ENCODE measurements around the gene PSD.

Gene PSD

DNA sequence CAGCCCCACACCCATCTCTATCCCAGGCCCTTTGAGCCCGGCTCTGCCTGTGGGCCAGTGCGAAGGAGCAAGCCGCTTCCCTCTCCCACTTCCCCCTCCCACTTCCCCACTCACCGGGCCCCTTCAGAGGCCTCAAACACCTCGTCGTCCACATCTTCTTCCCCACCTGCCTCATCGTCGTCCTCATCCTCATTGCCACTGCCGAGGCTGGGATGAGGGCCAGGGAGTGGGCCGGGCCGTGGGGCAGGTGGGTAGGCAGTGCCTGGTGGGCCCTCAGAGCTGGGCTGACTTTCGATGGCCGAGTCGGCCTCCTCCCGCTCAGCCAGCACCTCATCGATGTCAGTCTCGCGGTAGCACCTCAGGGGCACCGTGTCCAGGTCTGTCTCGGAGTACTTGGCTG, 3.8 kb downstream of the PSD start:
- no peak overlapping the region for H3K4me3 ChIP-seq (ENCODE audit: control insufficient read depth, low read depth, low read length)
- TF ChIP-seq, protein P1, sequence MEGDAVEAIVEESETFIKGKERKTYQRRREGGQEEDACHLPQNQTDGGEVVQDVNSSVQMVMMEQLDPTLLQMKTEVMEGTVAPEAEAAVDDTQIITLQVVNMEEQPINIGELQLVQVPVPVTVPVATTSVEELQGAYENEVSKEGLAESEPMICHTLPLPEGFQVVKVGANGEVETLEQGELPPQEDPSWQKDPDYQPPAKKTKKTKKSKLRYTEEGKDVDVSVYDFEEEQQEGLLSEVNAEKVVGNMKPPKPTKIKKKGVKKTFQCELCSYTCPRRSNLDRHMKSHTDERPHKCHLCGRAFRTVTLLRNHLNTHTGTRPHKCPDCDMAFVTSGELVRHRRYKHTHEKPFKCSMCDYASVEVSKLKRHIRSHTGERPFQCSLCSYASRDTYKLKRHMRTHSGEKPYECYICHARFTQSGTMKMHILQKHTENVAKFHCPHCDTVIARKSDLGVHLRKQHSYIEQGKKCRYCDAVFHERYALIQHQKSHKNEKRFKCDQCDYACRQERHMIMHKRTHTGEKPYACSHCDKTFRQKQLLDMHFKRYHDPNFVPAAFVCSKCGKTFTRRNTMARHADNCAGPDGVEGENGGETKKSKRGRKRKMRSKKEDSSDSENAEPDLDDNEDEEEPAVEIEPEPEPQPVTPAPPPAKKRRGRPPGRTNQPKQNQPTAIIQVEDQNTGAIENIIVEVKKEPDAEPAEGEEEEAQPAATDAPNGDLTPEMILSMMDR (IDR thresholded peaks at IDR 0.05; ENCODE audit: control insufficient read depth, insufficient read depth, low read depth, low read length, missing control alignments) = no peak
- DNase-seq (ENCODE audit: low read depth) = no peak

DNA sequence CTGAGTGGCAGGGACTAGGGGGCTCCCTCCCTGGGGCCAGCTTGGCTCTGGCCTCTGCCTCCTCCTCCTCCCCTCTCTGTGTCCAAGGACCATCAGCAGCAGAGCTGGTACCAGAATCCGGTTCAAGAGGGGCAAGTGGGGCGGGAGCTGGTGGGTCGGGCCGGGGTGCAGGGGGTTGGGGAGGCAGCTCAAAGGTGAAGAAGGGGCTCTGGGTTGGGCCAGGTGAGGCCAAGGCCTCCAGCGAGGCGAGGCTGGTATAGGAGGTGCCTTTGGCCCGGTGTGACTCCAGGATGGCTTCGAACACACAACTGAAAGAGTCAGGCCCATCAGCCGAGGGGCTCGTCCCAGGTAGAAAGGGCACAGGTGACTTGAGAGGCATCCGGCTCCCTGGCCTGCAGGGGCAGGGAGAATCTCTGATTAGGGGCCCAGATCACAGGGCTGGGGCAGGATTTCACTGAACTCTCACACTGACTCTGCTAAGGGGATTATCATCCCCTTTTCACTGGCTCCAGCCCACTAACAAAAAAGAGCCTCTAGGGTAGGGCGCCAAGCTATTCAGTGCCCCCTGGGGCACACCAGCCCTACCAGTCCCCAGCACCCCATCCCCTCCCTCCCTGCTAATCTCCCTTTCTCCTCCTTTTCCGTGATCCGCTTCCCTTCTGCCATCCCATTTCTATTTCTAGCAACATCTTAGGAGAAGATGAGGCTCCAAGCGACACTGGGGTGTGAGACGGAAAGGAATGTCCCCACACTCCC, 4.6 kb downstream of the PSD start:
- no peak overlapping the region for H3K4me3 ChIP-seq (ENCODE audit: control insufficient read depth, low read depth, low read length)
- DNase-seq (ENCODE audit: low read depth) = no peak
- TF ChIP-seq, protein P1 (IDR thresholded peaks at IDR 0.05; ENCODE audit: control insufficient read depth, insufficient read depth, low read depth, low read length, missing control alignments) = no peak

DNA sequence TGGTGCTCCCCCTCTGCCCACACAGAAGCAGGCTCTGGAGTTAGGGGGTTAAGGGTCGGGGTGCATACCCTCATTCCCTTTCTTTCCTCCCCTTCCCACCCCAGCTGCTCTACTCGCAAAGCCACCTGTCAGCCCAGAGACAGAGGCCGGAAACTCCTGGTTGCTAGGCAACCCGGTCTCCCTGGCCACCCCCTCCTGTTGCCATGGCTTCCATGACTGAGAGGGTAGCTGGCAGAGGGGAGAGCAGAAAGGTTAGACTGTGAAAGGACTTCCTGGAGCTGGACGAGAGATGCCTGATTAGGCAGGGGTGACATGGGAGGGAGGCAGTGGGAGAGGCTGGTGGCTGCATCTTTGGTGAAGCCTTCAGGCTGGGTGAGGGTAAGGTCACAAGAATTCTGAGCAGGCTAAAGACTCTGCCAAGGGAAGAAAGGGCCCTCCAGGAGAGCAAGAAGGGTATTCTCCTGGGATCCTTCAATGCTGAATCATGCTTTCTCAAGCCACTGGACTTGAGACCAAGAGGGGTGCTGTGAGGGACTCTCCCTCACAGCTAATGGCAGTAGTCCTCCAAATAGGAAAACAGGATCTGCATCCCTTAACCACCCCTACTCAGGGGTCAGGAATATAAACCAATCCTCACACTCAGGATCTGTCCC, 5.4 kb downstream of the PSD start:
- H3K4me3 ChIP-seq (ENCODE audit: control insufficient read depth, low read depth, low read length) = no peak overlapping the region
- TF ChIP-seq, protein P1 (IDR thresholded peaks at IDR 0.05; ENCODE audit: control insufficient read depth, insufficient read depth, low read depth, low read length, missing control alignments) = no peak
- no peak for DNase-seq (ENCODE audit: low read depth)

DNA sequence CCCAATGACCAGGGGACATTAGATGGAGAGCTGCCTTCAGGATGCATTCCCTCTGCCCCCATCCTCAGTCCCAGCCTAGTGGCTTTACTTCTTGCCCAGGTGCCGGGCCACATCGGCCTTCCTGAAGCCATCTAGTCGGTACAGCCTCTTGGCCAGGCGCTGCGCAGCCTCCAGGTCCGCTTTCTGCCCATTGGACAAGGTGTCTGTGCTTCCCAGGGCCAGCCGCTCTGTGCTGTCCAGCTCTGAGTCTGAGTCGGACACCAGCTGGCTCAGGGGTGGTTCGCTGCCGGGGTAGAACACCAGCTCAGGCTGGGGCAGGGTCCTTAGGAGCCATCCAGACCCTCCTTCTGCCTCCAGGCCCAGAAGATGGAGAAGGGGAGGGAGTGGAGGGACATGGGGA, 6.3 kb downstream of the PSD start:
- DNase-seq (ENCODE audit: low read depth) = no peak
- no peak overlapping the region for H3K4me3 ChIP-seq (ENCODE audit: control insufficient read depth, low read depth, low read length)
- TF ChIP-seq, protein P1 (IDR thresholded peaks at IDR 0.05; ENCODE audit: control insufficient read depth, insufficient read depth, low read depth, low read length, missing control alignments) = no peak

DNA sequence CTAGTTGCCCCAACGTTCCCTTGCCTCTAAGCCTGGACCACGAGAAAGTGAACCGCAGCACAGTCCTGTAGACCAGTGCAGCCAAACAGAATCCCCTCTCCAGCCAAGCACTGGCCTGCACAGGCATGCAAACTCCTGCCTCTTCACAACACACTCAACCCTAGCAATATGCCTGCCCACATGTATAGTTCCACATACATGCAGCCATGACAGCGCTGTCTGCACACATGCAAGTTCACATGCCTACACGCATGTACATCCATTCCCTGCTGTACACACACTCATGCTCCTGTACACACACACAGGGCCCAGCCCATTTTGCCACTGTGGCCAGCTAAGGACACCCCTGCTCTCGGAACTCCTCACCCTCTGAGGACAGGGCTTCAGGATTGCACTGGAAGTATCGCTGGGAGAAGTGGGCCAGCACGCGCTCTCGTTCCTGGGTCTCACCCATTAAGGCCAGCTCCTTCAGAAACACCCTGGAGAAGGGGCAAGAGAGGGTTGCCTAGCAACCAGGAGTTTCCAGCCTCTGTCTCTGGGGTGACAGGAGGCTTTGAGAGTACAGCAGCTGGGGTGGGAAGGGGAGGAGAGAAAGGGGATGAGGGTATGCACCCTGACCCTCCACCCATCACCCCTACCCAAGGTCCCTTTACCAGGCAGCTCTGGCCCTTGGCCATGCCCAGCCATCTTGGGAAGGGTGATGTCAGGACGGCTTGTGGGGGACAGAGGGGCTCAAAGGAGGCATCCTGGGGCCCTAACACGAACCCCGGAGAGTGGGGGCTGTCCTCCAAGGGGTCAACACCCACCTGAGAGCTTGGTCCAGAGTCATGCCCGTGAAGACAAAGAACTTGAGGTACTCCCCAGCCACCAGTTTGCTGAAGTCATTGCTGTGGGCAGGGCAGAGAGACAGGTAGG, 7.0 kb downstream of the PSD start:
- DNase-seq (ENCODE audit: low read depth) = no peak
- TF ChIP-seq, protein P1 (IDR thresholded peaks at IDR 0.05; ENCODE audit: control insufficient read depth, insufficient read depth, low read depth, low read length, missing control alignments) = no peak
- H3K4me3 ChIP-seq (ENCODE audit: control insufficient read depth, low read depth, low read length) = no peak overlapping the region

DNA sequence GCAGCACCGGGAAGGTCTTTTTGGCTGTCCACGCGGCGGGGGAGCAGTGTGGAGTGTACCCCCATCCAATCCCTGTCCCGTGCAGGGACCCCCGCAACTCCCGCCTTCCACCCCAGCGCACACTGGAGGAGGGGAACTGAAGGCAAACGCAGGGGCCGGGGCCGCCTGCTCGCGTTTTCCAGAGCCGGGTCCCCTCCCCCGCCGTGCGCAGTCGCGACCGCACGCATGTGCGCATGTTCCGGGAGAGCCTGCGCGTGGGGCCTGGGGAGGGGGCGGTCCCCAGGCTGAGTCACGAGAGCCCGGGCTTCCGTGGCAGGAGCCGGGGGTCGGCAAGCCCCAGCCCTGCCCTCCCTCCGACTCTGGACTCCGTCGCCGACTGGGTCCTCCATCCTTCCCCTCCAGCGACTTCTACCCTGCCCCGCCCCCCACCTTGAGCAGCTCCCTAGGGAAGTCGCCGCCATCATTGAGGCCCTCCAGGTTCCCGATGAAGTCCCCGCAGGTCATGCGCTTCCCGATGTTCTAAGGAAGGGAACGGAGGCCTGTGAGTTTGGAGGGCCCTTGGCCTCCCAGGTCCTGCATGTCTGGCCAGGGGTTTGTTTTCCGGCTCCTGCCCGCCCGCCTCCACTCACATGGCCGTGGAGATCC, 8.0 kb downstream of the PSD start:
- no peak for DNase-seq (ENCODE audit: low read depth)
- H3K4me3 ChIP-seq (ENCODE audit: control insufficient read depth, low read depth, low read length) = peak overlapping the region; percentile 28

More for the DNA sequence above, 8.0 kb downstream of the PSD start:
- TF ChIP-seq, protein P1 (IDR thresholded peaks at IDR 0.05; ENCODE audit: control insufficient read depth, insufficient read depth, low read depth, low read length, missing control alignments) = no peak
